K562 (cell line): ENCODE measurements around the gene LAG3. TPM values are rescaled to one million over a fixed set of nuclear protein-coding genes. Genes with fewer than 3 reads are reported as not detected.
A peak's percentile ranks its signal among the peaks of the same experiment; 100 is the strongest.

Experiments
- ATAC-seq: fragments of 200-7000 bp; cut with Tn5 transposase; 3 replicates; pipeline ENCODE4 v1.9.1; 2020; ENCODE audit warnings: moderate library complexity
- BruUV-seq: library from RNA; stranded (reverse); fragments of 400-500 nt; replicated peaks from 2 replicates; lab custom pipeline; 2021; lab: Mats Ljungman, UMichigan
- CTCF ChIA-PET: fragments of 300-600 bp; formaldehyde crosslinking; extraction: SDS; loops from one replicate; lab custom pipeline; 2021; ENCODE audit warnings: low intra/inter-chr PET ratio; lab: Yijun Ruan, JAX
- POLR2A ChIA-PET: fragments of 300-600, 350-650 bp; sonication (Branson Sonifier 250); formaldehyde crosslinking; extraction: SDS; loops from one replicate; lab custom pipeline; 2021; ENCODE audit warnings: antibody characterized with exemption, inconsistent platforms; lab: Yijun Ruan, JAX
- DNase-seq, 4 experiments: peaks; one replicate each; pipeline versions ENCODE4 v3.0.0 to v3.0.0-alpha.2; 2011 to 2018; ENCODE audit warnings: low spot score in 3 of 4, mixed read lengths in 3 of 4; ENCODE audit errors: extremely low read depth in 1 of 4
- FAIRE-seq: peaks from 2 replicates; lab custom pipeline; 2011; peaks lifted over from hg19 to GRCh38; lab: Jason Lieb, UNC
- H2AFZ ChIP-seq: 2 replicates; pipeline ENCODE4 v1.6.0; 2011; ENCODE audit warnings: low read depth, low read length, control low read depth, inconsistent platforms
- H3K27ac ChIP-seq: fragments of 200-600 bp; 3 replicates; pipeline ENCODE4 v1.8.0; 2011; ENCODE audit warnings: low read depth, mild to moderate bottlenecking, control low read depth, inconsistent platforms, low read length, moderate library complexity, mixed read lengths; ENCODE audit errors: extremely low read depth
- H3K27me3 ChIP-seq, 2 experiments: fragments of 300-600 bp in 1 of 2; 2 replicates in 1 of 2; 3 replicates in 1 of 2; pipeline versions ENCODE4 v1.6.0 to v1.8.0; 2011; ENCODE audit warnings: inconsistent platforms in 2 of 2, low read length in 2 of 2, mild to moderate bottlenecking in 1 of 2, mixed read lengths in 1 of 2, moderate library complexity in 1 of 2; ENCODE audit not compliant: control insufficient read depth in 2 of 2, insufficient read depth in 2 of 2
- H3K36me3 ChIP-seq: fragments of 300-600 bp; 3 replicates; pipeline ENCODE4 v1.8.0; 2011; ENCODE audit warnings: mild to moderate bottlenecking, low read length, inconsistent platforms; ENCODE audit not compliant: control insufficient read depth, insufficient read depth
- H3K4me1 ChIP-seq, 2 experiments: fragments of 200-600 bp in 1 of 2; replicated peaks in 1 of 2; 2 replicates in 1 of 2; 3 replicates in 1 of 2; pipeline versions ENCODE4 v1.5.1 to v1.8.0; 2011; ENCODE audit warnings: inconsistent platforms in 2 of 2, low read length in 2 of 2, mild to moderate bottlenecking in 1 of 2, mixed read lengths in 1 of 2, moderate library complexity in 1 of 2; ENCODE audit not compliant: control insufficient read depth in 2 of 2, insufficient read depth in 2 of 2
- H3K4me2 ChIP-seq: 2 replicates; pipeline ENCODE4 v1.6.1; 2011; ENCODE audit warnings: low read length, control low read depth, inconsistent platforms, mixed read lengths; ENCODE audit not compliant: insufficient read depth
- H3K4me3 ChIP-seq: fragments of 200-600 bp; sonication (generic), shearing (Covaris generic); 2 replicates; pipeline ENCODE4 v1.5.1; 2016; ENCODE audit warnings: control low read depth, inconsistent platforms
- H3K79me2 ChIP-seq: fragments of 200-600 bp; 3 replicates; pipeline ENCODE4 v1.8.0; 2011; ENCODE audit warnings: low read length, inconsistent platforms; ENCODE audit not compliant: control insufficient read depth, insufficient read depth
- H3K9ac ChIP-seq, 2 experiments: 2 replicates each; pipeline versions ENCODE4 v1.6.0 to v1.6.1; 2011; ENCODE audit warnings: low read depth in 2 of 2, low read length in 2 of 2, control low read depth in 1 of 2, inconsistent platforms in 1 of 2, mild to moderate bottlenecking in 1 of 2, mixed read lengths in 1 of 2; ENCODE audit not compliant: insufficient read depth in 1 of 2
- H3K9me1 ChIP-seq: one replicate; pipeline ENCODE4 v1.6.0; 2011; ENCODE audit warnings: inconsistent platforms, mild to moderate bottlenecking, low read length, moderate library complexity; ENCODE audit not compliant: control insufficient read depth, insufficient read depth
- H3K9me3 ChIP-seq: replicated peaks from 2 replicates; pipeline ENCODE4 v1.5.1; 2011; ENCODE audit warnings: low read depth, low read length, inconsistent platforms; ENCODE audit not compliant: control insufficient read depth, insufficient read depth
- H4K20me1 ChIP-seq: replicated peaks from 2 replicates; pipeline ENCODE4 v1.6.1; 2011; ENCODE audit warnings: low read length, inconsistent platforms, mixed read lengths; ENCODE audit not compliant: control insufficient read depth, insufficient read depth
- ETV5 ChIP-seq: sonication (generic); formaldehyde crosslinking; IDR thresholded peaks from 2 replicates; pipeline ENCODE4 v1.4.0; 2020; ENCODE audit warnings: low read depth, mild to moderate bottlenecking, missing genetic modification reagents
- HDAC2 ChIP-seq: fragments of 450-650 bp; IDR thresholded peaks from 2 replicates; pipeline ENCODE4 v1.6.1; 2016; ENCODE audit warnings: mild to moderate bottlenecking
- MTA1 ChIP-seq: fragments of 450-650 bp; IDR thresholded peaks from 2 replicates; pipeline ENCODE4 v1.6.1; 2017; ENCODE audit warnings: borderline replicate concordance
- MYBL2 ChIP-seq, 2 experiments: fragments of 450-650 bp in 1 of 2; sonication (generic) in 1 of 2; formaldehyde crosslinking in 1 of 2; IDR thresholded peaks; 2 replicates each; pipeline versions ENCODE4 v1.6.1 to v1.8.1; 2017 to 2022; ENCODE audit warnings: borderline replicate concordance in 1 of 2, inconsistent platforms in 1 of 2, low read depth in 1 of 2, mild to moderate bottlenecking in 1 of 2, missing genetic modification reagents in 1 of 2, moderate library complexity in 1 of 2
- MYC ChIP-seq, 2 experiments: fragments of 250-450 bp in 1 of 2; sonication (Bioruptor Pico) in 1 of 2; IDR thresholded peaks; 2 replicates each; pipeline versions ENCODE4 v1.5.1 to v1.6.1; 2012 to 2021; ENCODE audit warnings: low read depth in 2 of 2, borderline replicate concordance in 1 of 2, improper control_type of control experiment in 1 of 2, low read length in 1 of 2, mild to moderate bottlenecking in 1 of 2, moderate library complexity in 1 of 2
- RB1 ChIP-seq: fragments of 450-650 bp; IDR thresholded peaks from 2 replicates; pipeline ENCODE4 v1.6.1; 2017; ENCODE audit warnings: low read depth, mild to moderate bottlenecking
- RCOR1 ChIP-seq, 2 experiments: IDR thresholded peaks; 2 replicates each; pipeline ENCODE4 v1.6.1; 2012; ENCODE audit warnings: low read depth in 2 of 2, low read length in 2 of 2, borderline replicate concordance in 1 of 2, improper control_type of control experiment in 1 of 2
- SRSF7 ChIP-seq: fragments of 200-400 bp; formaldehyde crosslinking; optimal IDR thresholded peaks from 2 replicates; pipeline ENCODE3; 2017; ENCODE audit warnings: mild to moderate bottlenecking, low read depth, low read length
- SUPT5H ChIP-seq: fragments of 450-650 bp; IDR thresholded peaks from 2 replicates; pipeline ENCODE4 v1.6.1; 2016
- WGBS: fragments of 100-300 bp; shearing (Covaris generic); methylation state at CpG from one replicate; pipeline ENCODE4 v1.1.6; 2016; ENCODE audit warnings: low coverage, mixed read lengths; ENCODE audit not compliant: insufficient coverage; ENCODE audit errors: missing lambda C conversion rate; 5-methylcytosine and 5-hydroxymethylcytosine counted together
- in situ Hi-C: fragments of 300-500 bp; cut with MboI; formaldehyde crosslinking; loops from 4 replicates; pipeline ENCODE4 v1.15.0; 2018; ENCODE audit warnings: inconsistent platforms, mixed read lengths
- intact Hi-C: fragments of 100-400 bp; cut with micrococcal nuclease; formaldehyde crosslinking; loops from 2 replicates; pipeline ENCODE4 v1.14.2; 2022
- polyA plus RNA-seq, 8 experiments: library from polyadenylated mRNA; depleted of rRNA in 4 of 8; stranded (reverse) in 5 of 8; unstranded in 3 of 8; fragments of >200 nt; fragmentation: Nextera tagmentation in 2 of 8; fragmentation: Illumina TruSeq in 1 of 8; extraction: Ambion mirVana in 2 of 8; extraction: Trizol in 1 of 8; gene quantifications; 2 replicates each; pipeline versions ENCODE4 v1.2.1 to v1.2.3, GENCODE V29; 2011 to 2014; ENCODE audit warnings: inconsistent platforms in 1 of 8, missing spikeins in 1 of 8
- total RNA-seq, 7 experiments: library from RNA; depleted of rRNA in 6 of 7; stranded (reverse); fragments of >200 nt in 6 of 7; fragmentation: Illumina TruSeq in 2 of 7; extraction: Trizol in 2 of 7; gene quantifications; 2 replicates each; pipeline versions ENCODE4 v1.2.1 to v1.2.3, GENCODE V29; 2011 to 2021; ENCODE audit warnings: low replicate concordance in 1 of 7
- TF ChIP-seq, protein P1 (sequence below), 2 experiments: fragments of 450-650 bp; formaldehyde crosslinking in 1 of 2; IDR thresholded peaks; 2 replicates each; pipeline versions ENCODE4 v1.4.0 to v1.6.1; 2014 to 2020; ENCODE audit warnings: mild to moderate bottlenecking in 2 of 2, borderline replicate concordance in 1 of 2, low read depth in 1 of 2

The LAG3 gene
- total and polyA plus RNA-seq, 9 of the 15 experiments (the other 6 are each of a cell fraction or from before 2014, with no cell fraction given) = 0.07 to 0.66 (median 0.09) TPM; not detected in 1

DNA sequence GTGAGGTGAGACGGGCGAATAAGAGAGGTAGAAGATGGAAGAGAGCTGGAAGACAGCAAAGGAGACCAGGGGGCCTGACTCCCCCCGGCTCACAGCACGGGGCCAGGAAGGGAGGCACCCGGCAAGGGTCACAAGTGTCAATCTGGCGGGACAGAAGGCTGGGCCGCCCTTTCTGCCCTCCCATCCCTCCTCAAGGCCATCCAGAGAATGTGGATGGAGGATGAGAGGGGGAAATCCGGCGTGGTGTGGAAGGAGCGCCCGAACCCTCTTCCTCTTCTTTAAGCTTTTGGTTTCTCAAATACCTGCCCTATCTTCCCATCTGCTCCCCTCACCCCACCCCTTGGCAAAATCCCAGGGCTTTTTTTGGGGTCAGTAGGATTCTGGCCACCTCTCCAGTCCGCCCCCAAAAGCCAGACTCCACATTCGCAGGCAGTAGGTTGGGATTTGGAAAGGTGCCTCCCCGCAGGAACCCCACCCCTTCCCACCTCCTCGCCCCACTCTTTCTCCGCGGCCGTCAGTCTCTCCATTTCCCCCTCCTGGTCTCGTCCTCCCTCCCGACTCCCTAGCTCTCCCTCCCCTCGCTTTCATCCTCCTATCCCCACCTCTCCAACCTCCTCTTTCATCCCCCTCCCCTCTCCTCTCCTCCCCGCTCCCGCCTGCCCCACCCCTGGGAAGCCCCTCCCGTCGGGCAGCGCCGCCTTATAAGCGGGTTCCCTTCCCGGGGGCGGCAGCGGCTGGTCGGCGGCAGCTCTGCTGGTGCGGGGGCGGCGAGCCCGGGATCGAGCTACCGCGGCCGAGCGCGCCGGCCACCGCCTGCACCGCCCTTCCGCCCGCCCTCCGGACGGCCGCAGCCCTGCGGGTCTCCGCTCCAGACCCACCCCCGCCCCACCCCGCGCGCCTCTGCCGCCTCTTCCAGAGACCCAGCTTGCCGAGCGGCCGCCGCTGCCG is 6.4 kb upstream of the LAG3 start, which contains the start of gene PTMS:
Gene PTMS (plus strand): TSS at position 730 of the 948 bp plus-strand sequence. CDS start 343 bp downstream, outside the sequence.
- Histone ChIP-seq H3K9ac (peak within 1 kb of the TSS; percentile 91 to 94), H4K20me1 (no peaks in the 10 kb centered on the region), H3K4me2 (peak within 1 kb of the TSS; percentile 98), H3K4me3 (peak within 1 kb of the TSS; percentile 80), H3K4me1 (peaks cover 29 to 34% of the 10 kb centered on the region in 2 experiments; a peak in 4 of 5 replicates), H3K9me1 (no peaks in the 10 kb centered on the region), H3K79me2 (peaks cover 27% of the 10 kb centered on the region), H3K27me3 (no peaks in the 10 kb centered on the region; a peak in 1 of 5 replicates), H2AFZ (peak within 1 kb of the TSS; percentile 55; the same call in 1 of the 2 replicates), H3K9me3 (no peaks in the 10 kb centered on the region), H3K36me3 (peaks cover 26% of the 10 kb centered on the region; the same call in 2 of the 3 replicates), H3K27ac (peak within 1 kb of the TSS; percentile 89)
- WGBS = 0% methylated on average over 6 of the region's 63 CpGs
- ATAC-seq (peak; percentile 28), FAIRE-seq (peak; percentile 61), DNase-seq (peak; percentile 72 to 85 (median 78))
- intact Hi-C loops = no loop called here
- POLR2A ChIA-PET = interaction anchor here (0.5 to 3.2 kb wide), 16 partner anchors 8 to 1084 kb away, joined by 3 to 17 read pairs (median 4); partner anchors contain the start of genes MLF2, NOP2, RNU7-1 and TPI1
- CTCF ChIA-PET = interaction anchor here (0.8 kb wide), 1 partner anchor 30 kb away, joined by 3 read pairs; no protein-coding TSS in a partner anchor
- in situ Hi-C loops = no loop called here
- BruUV-seq = TSS peak; percentile 89
- TF ChIP-seq, protein P1, sequence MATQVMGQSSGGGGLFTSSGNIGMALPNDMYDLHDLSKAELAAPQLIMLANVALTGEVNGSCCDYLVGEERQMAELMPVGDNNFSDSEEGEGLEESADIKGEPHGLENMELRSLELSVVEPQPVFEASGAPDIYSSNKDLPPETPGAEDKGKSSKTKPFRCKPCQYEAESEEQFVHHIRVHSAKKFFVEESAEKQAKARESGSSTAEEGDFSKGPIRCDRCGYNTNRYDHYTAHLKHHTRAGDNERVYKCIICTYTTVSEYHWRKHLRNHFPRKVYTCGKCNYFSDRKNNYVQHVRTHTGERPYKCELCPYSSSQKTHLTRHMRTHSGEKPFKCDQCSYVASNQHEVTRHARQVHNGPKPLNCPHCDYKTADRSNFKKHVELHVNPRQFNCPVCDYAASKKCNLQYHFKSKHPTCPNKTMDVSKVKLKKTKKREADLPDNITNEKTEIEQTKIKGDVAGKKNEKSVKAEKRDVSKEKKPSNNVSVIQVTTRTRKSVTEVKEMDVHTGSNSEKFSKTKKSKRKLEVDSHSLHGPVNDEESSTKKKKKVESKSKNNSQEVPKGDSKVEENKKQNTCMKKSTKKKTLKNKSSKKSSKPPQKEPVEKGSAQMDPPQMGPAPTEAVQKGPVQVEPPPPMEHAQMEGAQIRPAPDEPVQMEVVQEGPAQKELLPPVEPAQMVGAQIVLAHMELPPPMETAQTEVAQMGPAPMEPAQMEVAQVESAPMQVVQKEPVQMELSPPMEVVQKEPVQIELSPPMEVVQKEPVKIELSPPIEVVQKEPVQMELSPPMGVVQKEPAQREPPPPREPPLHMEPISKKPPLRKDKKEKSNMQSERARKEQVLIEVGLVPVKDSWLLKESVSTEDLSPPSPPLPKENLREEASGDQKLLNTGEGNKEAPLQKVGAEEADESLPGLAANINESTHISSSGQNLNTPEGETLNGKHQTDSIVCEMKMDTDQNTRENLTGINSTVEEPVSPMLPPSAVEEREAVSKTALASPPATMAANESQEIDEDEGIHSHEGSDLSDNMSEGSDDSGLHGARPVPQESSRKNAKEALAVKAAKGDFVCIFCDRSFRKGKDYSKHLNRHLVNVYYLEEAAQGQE (IDR thresholded peaks at IDR 0.05; ENCODE audit: borderline replicate concordance) = peak; percentile 50; the same call in 1 of the 2 replicates
- TF ChIP-seq, protein P1 (CRISPR knock-in tag; IDR thresholded peaks at IDR 0.05; ENCODE audit: low read depth) = no peak
- TF ChIP-seq SRSF7 (no peak), RB1 (peak; percentile 23; the same call in 1 of the 2 replicates), ETV5 (CRISPR knock-in tag) (no peak), MYBL2 (IDR thresholded peaks at IDR 0.05; ENCODE audit: low read depth) (no peak), MYBL2 (CRISPR knock-in tag; IDR thresholded peaks at IDR 0.05; ENCODE audit: borderline replicate concordance) (no peak), RCOR1 (IDR thresholded peaks at IDR 0.05; ENCODE audit: borderline replicate concordance in 1 of 2, low read depth in 2 of 2, low read length in 2 of 2) (peak in 1 of 2 experiments; percentile 4; a peak in 2 of 4 replicates), MTA1 (peak; percentile 47; the same call in 1 of the 2 replicates), MYC (IDR thresholded peaks at IDR 0.05; ENCODE audit: low read depth, low read length) (peak; percentile 1; the same call in 1 of the 2 replicates), MYC (CRISPR knock-in tag; IDR thresholded peaks at IDR 0.05; ENCODE audit: borderline replicate concordance, low read depth) (no peak), HDAC2 (0 out of 2 replicates have a peak, but pooled peaks have one; percentile 10), SUPT5H (peak; percentile 45)
